Parathyroid adenoma (tissue), 2 donors: ENCODE measurements around the gene PPP1R1A.

ENCODE experiments used
- H2AFZ ChIP-seq: fragments of 300-600 bp; sonication (generic); one replicate; pipeline ENCODE4 v1.7.0; 2017; ENCODE audit warnings: antibody characterized with exemption, mild to moderate bottlenecking
- H3K27ac ChIP-seq: fragments of 300-600 bp; sonication (generic); one replicate; pipeline ENCODE4 v1.7.0; 2017
- H3K27me3 ChIP-seq: fragments of 300-600 bp; sonication (generic); one replicate; pipeline ENCODE4 v1.7.0; 2017; ENCODE audit warnings: low read length; ENCODE audit not compliant: control insufficient read depth, insufficient read depth
- H3K36me3 ChIP-seq: fragments of 300-600 bp; sonication (generic); one replicate; pipeline ENCODE4 v1.7.0; 2017; ENCODE audit warnings: low read length; ENCODE audit not compliant: control insufficient read depth, insufficient read depth
- H3K4me1 ChIP-seq: fragments of 300-600 bp; sonication (generic); one replicate; pipeline ENCODE4 v1.7.0; 2017; ENCODE audit warnings: control low read depth
- H3K4me2 ChIP-seq: fragments of 300-600 bp; sonication (generic); one replicate; pipeline ENCODE4 v1.7.0; 2017; ENCODE audit warnings: low read length
- H3K4me3 ChIP-seq: fragments of 300-600 bp; sonication (generic); one replicate; pipeline ENCODE4 v1.7.0; 2017; ENCODE audit warnings: low read depth, low read length
- H3K79me2 ChIP-seq: fragments of 300-600 bp; sonication (generic); one replicate; pipeline ENCODE4 v1.7.0; 2017; ENCODE audit warnings: control low read depth
- H3K9ac ChIP-seq: fragments of 300-600 bp; sonication (generic); one replicate; pipeline ENCODE4 v1.7.0; 2017; ENCODE audit warnings: mild to moderate bottlenecking
- H3K9me3 ChIP-seq: fragments of 300-600 bp; sonication (generic); one replicate; pipeline ENCODE4 v1.7.0; 2017; ENCODE audit warnings: low read length; ENCODE audit not compliant: control insufficient read depth
- CTCF ChIP-seq: fragments of 300-600 bp; sonication (generic); IDR thresholded peaks from one replicate; pipeline ENCODE4 v1.7.0; 2017; ENCODE audit warnings: antibody characterized with exemption, mild to moderate bottlenecking
- donor health status: primary hyperparathyroidism.

The PPP1R1A gene

GRCh38 chr12:54588110-54588889 lies at the start of gene PPP1R1A:
Gene PPP1R1A, minus strand, starts transcription at chr12:54588659. Its CDS starts 171 bp downstream, at chr12:54588488.
- Histone ChIP-seq H3K36me3 (no peaks in the 10 kb centered on the region), H3K27ac (no peak within 1 kb of the TSS), H3K4me1 (peaks cover 50% of the 10 kb centered on the region), H3K9me3 (no peaks in the 10 kb centered on the region), H3K79me2 (no peaks in the 10 kb centered on the region), H3K4me3 (peak within 1 kb of the TSS; percentile 53), H3K4me2 (peak within 1 kb of the TSS; percentile 81), H3K9ac (no peak within 1 kb of the TSS), H3K27me3 (no peaks in the 10 kb centered on the region), H2AFZ (peak within 1 kb of the TSS; percentile 77)
- TF ChIP-seq CTCF: no peak

- peaks cover 3% of the 10 kb centered on the region for H3K4me1 ChIP-seq
- H2AFZ ChIP-seq: no peak within 1 kb of the TSS
- no peaks in the 10 kb centered on the region for H3K27me3 ChIP-seq
- no peak for TF ChIP-seq CTCF
- H3K4me3 ChIP-seq: no peak within 1 kb of the TSS
- no peaks in the 10 kb centered on the region for H3K36me3 ChIP-seq
- H3K9ac ChIP-seq: no peak within 1 kb of the TSS
- H3K27ac ChIP-seq: no peak within 1 kb of the TSS
- H3K9me3 ChIP-seq: no peaks in the 10 kb centered on the region
- H3K79me2 ChIP-seq: no peaks in the 10 kb centered on the region
- no peak within 1 kb of the TSS for H3K4me2 ChIP-seq
Measured at GRCh38 chr12:54634795-54635194, 46.3 kb upstream of the PPP1R1A start, which contains the start of gene LACRT. Gene LACRT, minus strand, starts transcription at chr12:54634895. Its CDS starts 54 bp downstream, at chr12:54634841.

GRCh38 chr12:54631988-54632728 lies 43.7 kb upstream of the PPP1R1A start:
- Histone ChIP-seq H3K36me3 (no peaks in the 10 kb centered on the region), H3K4me3 (no peak overlapping the region), H3K9me3 (no peaks in the 10 kb centered on the region), H3K27ac (no peak overlapping the region), H3K9ac (no peak overlapping the region), H3K4me2 (no peak overlapping the region), H3K79me2 (no peaks in the 10 kb centered on the region), H3K4me1 (peaks cover 3% of the 10 kb centered on the region), H2AFZ (peak overlapping the region; percentile 35), H3K27me3 (no peaks in the 10 kb centered on the region)
- no peak for TF ChIP-seq CTCF

GRCh38 chr12:54631551-54631950 lies 43.1 kb upstream of the PPP1R1A start:
- TF ChIP-seq CTCF: no peak
- no peaks in the 10 kb centered on the region for H3K36me3 ChIP-seq
- H3K9ac ChIP-seq: no peak overlapping the region
- H3K27ac ChIP-seq: no peak overlapping the region
- no peaks in the 10 kb centered on the region for H3K27me3 ChIP-seq
- no peak overlapping the region for H3K4me2 ChIP-seq
- no peak overlapping the region for H2AFZ ChIP-seq
- H3K9me3 ChIP-seq: no peaks in the 10 kb centered on the region
- peaks cover 3% of the 10 kb centered on the region for H3K4me1 ChIP-seq
- H3K79me2 ChIP-seq: no peaks in the 10 kb centered on the region
- H3K4me3 ChIP-seq: no peak overlapping the region
